Mononuclear cell (primary cell): ENCODE results near the gene UGT1A10. TPM values are rescaled to one million over a fixed set of nuclear protein-coding genes. Genes with fewer than 3 reads are reported as not detected.

ENCODE experiments used
- H3K27me3 ChIP-seq: 2 replicates; pipeline ENCODE4 v1.6.0; 2011; ENCODE audit warnings: low read length, control low read depth; ENCODE audit not compliant: insufficient read depth
- H3K4me1 ChIP-seq: 2 replicates; pipeline ENCODE4 v1.5.1; 2011; ENCODE audit warnings: mild to moderate bottlenecking, low read length, control low read depth; ENCODE audit not compliant: insufficient read depth
- H3K4me3 ChIP-seq: 2 replicates; pipeline ENCODE4 v1.5.1; 2011; ENCODE audit warnings: mild to moderate bottlenecking, low read length, moderate library complexity
- H3K9me3 ChIP-seq: 2 replicates; pipeline ENCODE4 v1.5.1; 2011; ENCODE audit warnings: low read depth, mild to moderate bottlenecking, control low read depth, low read length
- total RNA-seq: library from RNA; depleted of rRNA; stranded (reverse); fragments of >200 nt; gene quantifications from one replicate; pipeline ENCODE4 v1.2.3, GENCODE V29; 2012

Gene UGT1A10
- total RNA-seq, 1 donor: not detected

- Histone ChIP-seq H3K9me3 (no peaks in the 10 kb centered on the region), H3K4me1 (no peaks in the 10 kb centered on the region), H3K4me3 (no peak overlapping the region), H3K27me3 (no peaks in the 10 kb centered on the region)
These were observed 181.9 kb downstream of the UGT1A10 start for GRCh38 chr2:233817995-233818638.

GRCh38 chr2:233818639-233819621 is 182.7 kb downstream of the UGT1A10 start:
- Histone ChIP-seq H3K27me3 (no peaks in the 10 kb centered on the region), H3K4me1 (no peaks in the 10 kb centered on the region), H3K4me3 (no peak overlapping the region), H3K9me3 (no peaks in the 10 kb centered on the region)

GRCh38 chr2:233819884-233820773 is 183.9 kb downstream of the UGT1A10 start:
- no peaks in the 10 kb centered on the region for H3K27me3 ChIP-seq
- H3K4me1 ChIP-seq: no peaks in the 10 kb centered on the region
- H3K9me3 ChIP-seq: no peaks in the 10 kb centered on the region
- H3K4me3 ChIP-seq: no peak overlapping the region

GRCh38 chr2:233820774-233821105 is 184.5 kb downstream of the UGT1A10 start:
- Histone ChIP-seq H3K4me1 (no peaks in the 10 kb centered on the region), H3K27me3 (no peaks in the 10 kb centered on the region), H3K4me3 (no peak overlapping the region), H3K9me3 (no peaks in the 10 kb centered on the region)

GRCh38 chr2:233821196-233821595 is 184.9 kb downstream of the UGT1A10 start:
- H3K9me3 ChIP-seq: no peaks in the 10 kb centered on the region
- no peaks in the 10 kb centered on the region for H3K4me1 ChIP-seq
- H3K4me3 ChIP-seq: no peak overlapping the region
- no peaks in the 10 kb centered on the region for H3K27me3 ChIP-seq

- H3K27me3 ChIP-seq: no peaks in the 10 kb centered on the region
- H3K4me3 ChIP-seq: no peak overlapping the region
- H3K4me1 ChIP-seq: no peaks in the 10 kb centered on the region
- no peaks in the 10 kb centered on the region for H3K9me3 ChIP-seq
These were observed 185.5 kb downstream of the UGT1A10 start for GRCh38 chr2:233821709-233822100.

GRCh38 chr2:233822101-233822771 is 186.0 kb downstream of the UGT1A10 start:
- H3K4me3 ChIP-seq: no peak overlapping the region
- no peaks in the 10 kb centered on the region for H3K9me3 ChIP-seq
- no peaks in the 10 kb centered on the region for H3K27me3 ChIP-seq
- no peaks in the 10 kb centered on the region for H3K4me1 ChIP-seq

Other genes starting within 250 kb of the UGT1A10 start
- gene USP40, start 69.7 kb upstream of the UGT1A10 start, total RNA-seq: 6.7 TPM
- gene UGT1A8, start 18.8 kb upstream of the UGT1A10 start, total RNA-seq: not detected
- not detected for gene UGT1A9, start 35.5 kb downstream of the UGT1A10 start, total RNA-seq
- gene UGT1A7, start 45.5 kb downstream of the UGT1A10 start, total RNA-seq: not detected
- not detected for gene UGT1A6, start 56.4 kb downstream of the UGT1A10 start, total RNA-seq
- gene UGT1A5, start 76.5 kb downstream of the UGT1A10 start, total RNA-seq: not detected
- gene UGT1A4, start 82.3 kb downstream of the UGT1A10 start, total RNA-seq: not detected
- gene UGT1A3, start 92.6 kb downstream of the UGT1A10 start, total RNA-seq: not detected
- not detected for gene UGT1A1, start 123.8 kb downstream of the UGT1A10 start, total RNA-seq
- not detected for gene MROH2A, start 141.9 kb downstream of the UGT1A10 start, total RNA-seq
- gene HJURP, start 218.1 kb downstream of the UGT1A10 start, total RNA-seq: 0.31 TPM